Endothelial cell of umbilical vein (primary cell): Measurements from ENCODE around the gene HIKESHI.

Source experiments
- CTCF ChIP-seq, 2 donors: IDR thresholded peaks; 1 replicate in 1 of 2; 2 replicates in 1 of 2; pipeline ENCODE4 v1.5.1; 2011; ENCODE audit warnings: low read length in 2 of 2, mild to moderate bottlenecking in 2 of 2, moderate library complexity in 2 of 2, control low read depth in 1 of 2, inconsistent platforms in 1 of 2, low read depth in 1 of 2; ENCODE audit not compliant: insufficient read depth in 1 of 2; ENCODE audit errors: extremely low read depth in 1 of 2
- EZH2 ChIP-seq: IDR thresholded peaks from 2 replicates; pipeline ENCODE4 v1.6.1; 2012; ENCODE audit warnings: borderline replicate concordance, low read depth, mild to moderate bottlenecking, moderate library complexity, low read length, inconsistent platforms; ENCODE audit not compliant: severe bottlenecking
- GATA2 ChIP-seq: IDR thresholded peaks from 2 replicates; pipeline ENCODE4 v1.7.0; 2011; ENCODE audit warnings: low read depth, mild to moderate bottlenecking, moderate library complexity, mixed read lengths, low read length; ENCODE audit not compliant: insufficient read length, insufficient read depth
- MAX ChIP-seq: IDR thresholded peaks from 2 replicates; pipeline ENCODE4 v1.6.1; 2011; ENCODE audit not compliant: insufficient read depth, insufficient read length
- POLR2A ChIP-seq: IDR thresholded peaks from 2 replicates; pipeline ENCODE4 v1.6.1; 2012; ENCODE audit warnings: low read depth, mild to moderate bottlenecking, control low read depth, low read length
- POLR2AphosphoS5 ChIP-seq: IDR thresholded peaks from 2 replicates; pipeline ENCODE4 v1.6.1; 2012; ENCODE audit warnings: low read depth, mild to moderate bottlenecking, control low read depth, low read length, moderate library complexity; ENCODE audit not compliant: insufficient read depth

DNA sequence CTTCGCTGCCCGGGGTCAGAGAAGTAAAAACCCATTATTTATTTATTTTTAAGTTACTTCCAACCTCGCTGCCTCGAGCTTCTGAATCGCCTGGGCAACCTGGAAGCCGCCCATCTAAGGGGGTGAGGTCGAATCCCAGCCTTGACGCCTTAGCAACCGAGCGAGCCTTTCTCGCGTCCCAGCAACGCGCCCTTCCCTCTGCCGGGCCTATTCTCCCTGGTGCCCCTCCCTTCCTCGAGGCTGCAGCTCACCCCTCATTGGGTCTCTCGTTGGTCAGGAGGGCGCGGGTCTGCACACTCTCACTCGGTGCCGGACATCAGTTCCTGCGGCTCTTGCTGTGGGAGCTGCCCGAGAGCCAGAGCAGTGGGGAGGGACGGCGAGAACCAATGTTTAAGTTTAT is 72.5 kb downstream of the HIKESHI start, which contains the start of gene CCDC81:
- TF ChIP-seq CTCF (IDR thresholded peaks at IDR 0.05; ENCODE audit: extremely low read depth in 1 of 2, insufficient read depth in 1 of 2, low read depth in 1 of 2, low read length in 2 of 2) (no peak), EZH2 (no peak), POLR2AphosphoS5 (no peak), POLR2A (no peak), MAX (no peak), GATA2 (no peak)
